Endothelial cell of hepatic sinusoid (primary cell): ENCODE measurements around the gene KRT13.

Source experiments
- in situ Hi-C: cut with HindIII; loops from 2 replicates; pipeline ENCODE4 v1.10.0; 2017; ENCODE audit warnings: low sequenced_read_pairs

The KRT13 gene

DNA sequence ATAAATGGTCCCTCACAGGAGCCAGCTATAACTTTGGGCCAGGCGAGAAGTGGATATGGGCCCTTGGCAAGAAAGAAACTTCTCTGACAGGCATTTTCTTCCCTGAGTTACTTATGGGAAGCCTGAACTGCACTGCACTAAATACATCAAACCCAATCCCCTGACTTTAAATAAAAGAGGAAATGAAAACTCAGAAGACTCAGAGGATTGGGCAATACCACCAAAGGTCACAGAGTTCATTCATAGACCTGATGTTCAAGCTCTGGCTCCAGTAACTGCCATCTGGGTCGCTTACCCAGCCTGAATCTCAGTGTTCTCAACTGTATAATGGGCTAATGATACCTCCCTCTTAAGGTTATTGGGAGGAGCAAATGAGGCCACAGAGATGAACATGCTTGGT lies 25.3 kb downstream of the KRT13 start:
- in situ Hi-C loops, result no loop called here

- in situ Hi-C loops, result no loop called here
These were observed 27.2 kb downstream of the KRT13 start for GRCh38 chr17:41478237-41478636.

DNA sequence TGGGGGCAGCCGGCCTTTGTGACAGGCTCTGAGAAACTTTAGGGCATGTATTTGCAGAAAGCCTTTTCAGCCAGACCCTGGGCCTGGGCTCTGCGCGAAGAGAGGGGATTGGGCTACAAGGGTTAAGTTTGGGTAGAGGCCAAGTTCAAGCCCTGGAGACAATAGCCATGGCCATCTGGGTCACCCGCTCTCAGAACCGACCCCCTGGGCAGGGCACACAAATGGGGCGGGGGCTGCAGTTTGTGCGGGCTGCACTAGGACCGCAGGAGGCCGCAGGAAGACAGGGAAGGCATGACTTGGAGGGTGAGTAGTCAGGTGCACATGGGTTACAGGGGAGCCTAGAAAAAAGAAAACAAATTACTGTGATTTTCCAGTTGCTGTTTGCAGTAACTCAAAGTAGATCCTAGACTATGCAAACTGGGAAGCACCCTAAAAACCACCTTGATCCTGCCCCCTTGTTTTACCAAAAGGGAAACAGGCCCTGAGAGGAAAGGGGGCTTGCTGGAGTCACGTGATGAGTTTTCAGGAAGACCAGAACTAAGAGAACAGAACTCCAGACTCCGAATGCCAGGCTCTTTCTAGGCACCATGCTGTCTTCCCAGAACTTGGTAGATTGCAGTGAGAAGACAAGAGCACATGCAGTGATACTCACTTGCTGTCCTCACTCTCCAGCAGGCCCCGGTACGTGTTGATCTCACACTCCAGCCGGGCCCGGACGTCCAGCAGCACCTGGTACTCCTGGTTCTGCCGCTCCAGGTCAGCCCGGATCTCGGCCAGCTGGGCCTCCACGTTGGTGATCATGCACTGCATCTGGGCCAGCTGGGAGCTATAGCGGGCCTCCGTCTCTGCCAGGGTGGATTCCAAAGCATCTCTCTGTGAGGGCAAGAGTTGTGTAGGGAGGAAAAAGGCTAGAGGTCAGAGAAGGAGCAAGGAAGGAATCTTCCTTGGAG lies 28.3 kb downstream of the KRT13 start:
- in situ Hi-C loops, result no loop called here

- in situ Hi-C loops, result no loop called here
These were observed 30.0 kb downstream of the KRT13 start for GRCh38 chr17:41475421-41475820.

GRCh38 chr17:41474863-41475262 lies 30.5 kb downstream of the KRT13 start:
- in situ Hi-C loops, result no loop called here

DNA sequence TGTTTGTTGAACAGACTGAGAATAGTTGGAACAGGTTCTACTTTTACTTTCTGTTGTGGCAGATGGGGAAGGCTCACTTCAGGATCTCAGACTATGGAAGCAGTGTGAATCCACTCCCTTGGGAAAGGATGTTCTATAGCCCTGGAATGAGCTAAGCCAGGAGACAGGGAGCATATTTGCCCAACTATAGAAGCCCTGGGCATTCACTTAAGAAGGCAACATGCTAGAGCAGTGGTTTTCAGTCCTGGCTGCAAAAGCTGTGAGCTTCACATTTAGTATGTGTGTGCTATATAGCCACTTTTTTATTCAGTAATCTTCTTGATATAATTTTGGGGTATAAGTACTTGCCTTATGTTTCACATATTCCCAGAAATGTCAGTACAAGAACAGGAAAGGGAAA lies 37.1 kb downstream of the KRT13 start:
- in situ Hi-C loops, result no loop called here

DNA sequence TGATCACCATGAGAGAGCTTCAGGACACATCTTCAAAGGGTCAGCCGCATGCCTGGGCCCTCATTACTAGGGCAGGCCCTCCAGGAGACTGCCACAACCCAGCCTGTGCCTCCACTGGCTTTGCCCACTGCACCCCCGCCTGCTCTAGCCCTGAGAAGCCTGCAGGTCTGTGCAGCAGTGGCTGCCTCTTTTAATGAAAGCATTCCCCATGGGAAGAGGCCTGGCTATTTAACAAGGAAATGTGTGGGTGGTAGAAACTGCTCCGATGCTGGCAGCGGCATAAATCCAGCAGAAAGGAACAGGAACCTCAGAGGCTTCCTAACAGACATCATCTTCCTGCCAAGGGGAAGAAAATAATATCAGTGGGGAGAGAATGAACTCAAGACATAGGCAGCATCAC lies 37.9 kb downstream of the KRT13 start:
- in situ Hi-C loops, result no loop called here

- in situ Hi-C loops, result no loop called here
These were observed 38.4 kb downstream of the KRT13 start, which contains the start of gene KRT32 for GRCh38 chr17:41466988-41467387. Gene KRT32, minus strand, starts transcription at chr17:41467386. Its CDS starts 61 bp downstream, at chr17:41467325.

GRCh38 chr17:41464682-41465081 lies 40.7 kb downstream of the KRT13 start:
- in situ Hi-C loops, result no loop called here

DNA sequence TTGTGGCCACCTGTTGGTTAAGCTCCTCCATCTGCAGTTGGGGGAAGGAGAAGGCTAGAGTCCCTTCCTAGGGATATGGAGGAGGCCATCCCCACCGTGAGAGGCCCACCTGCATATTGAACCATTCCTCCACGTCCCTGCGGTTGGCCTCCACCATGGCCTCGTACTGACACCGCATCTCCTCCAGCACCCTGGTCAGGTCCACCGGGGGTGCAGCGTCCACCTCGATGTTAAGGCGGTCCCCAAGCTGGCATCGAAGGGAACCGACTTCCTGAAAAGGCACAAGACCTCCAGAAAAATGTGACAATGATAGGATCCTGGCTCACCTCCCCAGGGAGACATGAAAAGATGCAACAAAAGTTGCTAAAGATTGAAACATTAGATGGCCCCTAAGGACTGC lies 41.2 kb downstream of the KRT13 start:
- in situ Hi-C loops, result no loop called here

GRCh38 chr17:41463746-41464145 lies 41.7 kb downstream of the KRT13 start:
- in situ Hi-C loops, result no loop called here

DNA sequence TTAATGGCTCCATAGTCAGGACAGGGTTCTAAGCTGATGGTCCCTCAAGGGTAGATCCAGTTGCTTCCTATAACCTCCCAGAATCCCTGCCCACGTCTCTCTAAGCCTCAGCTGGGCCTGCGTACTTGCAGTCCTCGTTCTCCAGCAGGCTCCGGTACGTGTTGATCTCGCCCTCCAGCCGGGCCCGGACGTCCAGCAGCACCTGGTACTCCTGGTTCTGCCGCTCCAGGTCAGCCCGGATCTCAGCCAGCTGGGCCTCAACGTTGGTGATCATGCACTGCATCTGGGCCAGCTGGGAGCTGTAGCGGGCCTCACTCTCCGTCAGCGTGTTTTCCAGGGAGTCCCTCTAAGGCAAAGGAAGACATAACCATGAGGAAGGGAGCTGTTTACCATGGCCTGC lies 42.7 kb downstream of the KRT13 start:
- in situ Hi-C loops, result no loop called here

- in situ Hi-C loops, result no loop called here
These were observed 47.7 kb downstream of the KRT13 start for GRCh38 chr17:41457676-41458075.

DNA sequence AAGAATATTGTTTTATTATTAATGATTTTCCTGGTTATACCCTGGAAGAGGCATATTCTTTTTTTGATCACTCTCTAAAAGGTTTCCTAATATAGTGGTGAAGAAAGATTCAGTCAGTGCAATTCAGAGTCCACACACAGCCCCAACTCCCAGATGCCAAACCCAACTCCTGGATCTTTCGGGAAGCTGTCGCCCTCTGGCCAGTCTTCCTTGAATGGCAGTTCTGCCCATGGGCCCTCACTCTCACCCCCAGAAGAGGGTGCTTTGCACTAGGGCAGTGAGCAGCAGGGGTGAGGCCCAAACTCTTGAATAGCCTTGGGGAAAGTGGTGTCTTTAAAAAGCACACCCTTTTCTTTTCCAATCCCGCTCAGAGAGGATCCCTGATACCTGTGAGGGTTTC lies 49.2 kb downstream of the KRT13 start:
- in situ Hi-C loops, result no loop called here

DNA sequence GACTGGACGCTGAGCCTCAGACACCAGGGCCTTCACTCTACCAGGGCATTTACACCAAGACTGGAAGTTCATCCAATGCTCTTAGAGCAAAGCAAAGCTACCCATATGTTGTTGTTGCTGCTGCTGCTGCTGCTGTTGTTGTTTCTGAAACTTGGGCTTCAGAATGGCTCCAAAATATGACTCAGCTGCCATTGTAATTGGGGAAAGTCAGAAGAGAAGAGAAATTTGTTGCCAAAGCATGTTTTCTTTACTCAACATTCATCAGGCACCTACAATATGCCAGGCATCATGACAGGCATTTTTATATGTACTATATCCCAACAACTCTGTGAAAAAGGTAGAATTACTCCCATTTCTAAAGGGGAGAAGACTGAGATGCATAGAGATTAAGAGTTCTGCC lies 50.2 kb downstream of the KRT13 start:
- in situ Hi-C loops, result no loop called here

DNA sequence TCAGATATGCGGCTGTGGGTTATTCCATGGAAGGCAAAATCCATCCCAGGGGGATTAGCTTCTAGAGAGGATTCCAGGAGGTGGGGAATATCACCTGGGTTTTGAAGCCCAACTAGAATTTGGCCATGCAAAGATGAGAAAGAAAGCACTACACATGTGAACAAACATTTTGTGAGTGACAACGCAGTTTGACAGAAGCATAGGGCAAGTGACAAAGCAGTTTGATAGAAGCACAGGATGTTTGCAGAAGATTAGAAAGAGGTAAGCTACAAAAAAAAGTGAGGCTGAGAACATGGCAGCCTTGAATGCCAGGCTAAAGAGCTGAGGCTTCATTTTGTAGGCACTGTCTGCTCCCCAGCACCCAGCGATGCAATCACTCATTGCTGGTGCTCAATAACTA lies 52.3 kb downstream of the KRT13 start:
- in situ Hi-C loops, result no loop called here

GRCh38 chr17:41452281-41452680 lies 53.1 kb downstream of the KRT13 start:
- in situ Hi-C loops, result no loop called here

GRCh38 chr17:41451154-41451728 lies 54.2 kb downstream of the KRT13 start:
- in situ Hi-C loops, result no loop called here
